Colonic mucosa (tissue), 4 donors: ENCODE results near the gene CDC20. TPM values are rescaled to one million over a fixed set of nuclear protein-coding genes. Genes with fewer than 3 reads are reported as not detected.
A peak's percentile ranks its signal among the peaks of the same experiment; 100 is the strongest.

Experiments used
- DNase-seq: peaks from one replicate; pipeline ENCODE4 v3.0.0-alpha.2; 2020
- H3K27ac ChIP-seq: fragments of 200-600 bp; one replicate; pipeline ENCODE4 v1.8.0; 2021
- H3K27me3 ChIP-seq: fragments of 200-600 bp; one replicate; pipeline ENCODE4 v1.8.0; 2021
- H3K36me3 ChIP-seq: fragments of 200-600 bp; one replicate; pipeline ENCODE4 v1.8.0; 2021
- H3K4me1 ChIP-seq: fragments of 200-600 bp; one replicate; pipeline ENCODE4 v1.8.0; 2021; ENCODE audit warnings: mild to moderate bottlenecking
- H3K4me3 ChIP-seq: fragments of 200-600 bp; one replicate; pipeline ENCODE4 v1.8.0; 2021
- H3K9ac ChIP-seq, 2 donors: one replicate each; pipeline ENCODE4 v1.7.0; 2013; ENCODE audit warnings: control low read depth in 2 of 2, low read depth in 2 of 2, low read length in 2 of 2
- H3K9me3 ChIP-seq: fragments of 200-600 bp; one replicate; pipeline ENCODE4 v1.8.0; 2021
- CTCF ChIP-seq: fragments of 200-600 bp; IDR thresholded peaks from one replicate; pipeline ENCODE4 v1.8.0; 2022; ENCODE audit warnings: antibody characterized with exemption, mild to moderate bottlenecking
- intact Hi-C: fragments of 100-400 bp; cut with DNase I; formaldehyde crosslinking; loops from one replicate; pipeline ENCODE4 v1.14.1; 2022
- total RNA-seq, 2 donors: library from RNA; stranded (reverse); fragmentation: NEBNext Ultra II Directional in 1 of 2; extraction: Animal tissue kit (Norgen Biotek cat#: 25700) in 1 of 2; gene quantifications; one replicate each; pipeline ENCODE4 v1.2.1, GENCODE V29; 2021
- donor health status: healthy.
- donor health status: DM: no; HTN: no; CAD: no.
- donor health status: DM: no; HTN: no; CAD: no.

Gene CDC20
- 100 to 1,000 TPM in 1 of 2 donors, 10 to 100 TPM in 1; 42.6 to 201 TPM for total RNA-seq

- Histone ChIP-seq H3K4me1 (peaks cover 5% of the 10 kb centered on the region), H3K27ac (peak within 1 kb of the TSS; percentile 98)
These were observed at the start of gene CDC20 for GRCh38 chr1:43358746-43359693. CDC20 (plus strand) TSS chr1:43358981; CDS start chr1:43359216, 235 bp downstream.

GRCh38 chr1:43309405-43310025 lies 49.3 kb upstream of the CDC20 start:
- intact Hi-C loops: no loop called here
- Histone ChIP-seq H3K36me3 (no peaks in the 10 kb centered on the region), H3K27me3 (no peaks in the 10 kb centered on the region), H3K9me3 (no peaks in the 10 kb centered on the region), H3K27ac (no peak overlapping the region), H3K9ac (no peak overlapping the region), H3K4me3 (no peak overlapping the region), H3K4me1 (no peaks in the 10 kb centered on the region)
- no peak for DNase-seq
- TF ChIP-seq CTCF: no peak

More at GRCh38 chr1:43358746-43359693, at the start of gene CDC20:
- DNase-seq: peak; percentile 100
- Histone ChIP-seq H3K27me3 (no peaks in the 10 kb centered on the region), H3K9ac (peak within 1 kb of the TSS; percentile 87 to 97), H3K9me3 (no peaks in the 10 kb centered on the region), H3K4me3 (peak within 1 kb of the TSS; percentile 65), H3K36me3 (peaks cover 15% of the 10 kb centered on the region)
- no peak for TF ChIP-seq CTCF
- intact Hi-C loops: no loop called here

- no peaks in the 10 kb centered on the region for H3K9me3 ChIP-seq
- DNase-seq: no peak
- H3K36me3 ChIP-seq: no peaks in the 10 kb centered on the region
- no peak overlapping the region for H3K9ac ChIP-seq
- intact Hi-C loops: no loop called here
- H3K27me3 ChIP-seq: no peaks in the 10 kb centered on the region
- H3K4me1 ChIP-seq: no peaks in the 10 kb centered on the region
- no peak for TF ChIP-seq CTCF
- H3K27ac ChIP-seq: no peak overlapping the region
- no peak overlapping the region for H3K4me3 ChIP-seq
These were observed 47.3 kb upstream of the CDC20 start for GRCh38 chr1:43311521-43311920.

GRCh38 chr1:43312212-43312623 lies 46.6 kb upstream of the CDC20 start:
- Histone ChIP-seq H3K9ac (no peak overlapping the region), H3K9me3 (no peaks in the 10 kb centered on the region), H3K4me1 (no peaks in the 10 kb centered on the region), H3K4me3 (no peak overlapping the region), H3K27me3 (no peaks in the 10 kb centered on the region), H3K36me3 (no peaks in the 10 kb centered on the region), H3K27ac (no peak overlapping the region)
- no peak for DNase-seq
- intact Hi-C loops: no loop called here
- no peak for TF ChIP-seq CTCF

- Histone ChIP-seq H3K27me3 (no peaks in the 10 kb centered on the region), H3K27ac (no peak overlapping the region), H3K9me3 (no peaks in the 10 kb centered on the region), H3K4me1 (no peaks in the 10 kb centered on the region), H3K36me3 (no peaks in the 10 kb centered on the region), H3K9ac (no peak overlapping the region), H3K4me3 (no peak overlapping the region)
- TF ChIP-seq CTCF: no peak
- intact Hi-C loops: no loop called here
- no peak for DNase-seq
These were observed 45.9 kb upstream of the CDC20 start for GRCh38 chr1:43312663-43313515.
